Measurements from ENCODE around the gene EIF2B2. TPM values are rescaled to one million over a fixed set of nuclear protein-coding genes. Genes with fewer than 3 reads are reported as not detected.

Gene EIF2B2
- total and polyA plus RNA-seq, 10 of the 15 experiments (the other 5 are each of a cell fraction or from before 2014, with no cell fraction given): 17.4 to 168 (median 65.5) TPM

DNA sequence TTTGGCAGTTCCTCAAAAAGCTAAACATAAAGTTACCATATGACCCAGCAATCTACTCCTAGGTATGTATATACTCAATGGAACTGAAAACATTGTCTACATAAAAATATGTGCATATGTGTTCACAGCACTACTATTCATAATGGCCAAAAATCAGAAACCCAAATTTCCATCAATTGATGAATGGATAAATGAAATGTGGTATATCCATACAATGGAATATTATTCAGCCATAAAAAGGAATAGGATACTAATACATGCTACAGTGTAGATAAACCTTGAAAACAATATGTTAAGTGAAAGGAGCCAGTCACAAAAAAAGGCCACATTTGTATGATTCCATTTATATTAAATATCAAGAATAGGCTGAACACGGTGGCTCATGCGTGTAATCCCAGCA lies 57.7 kb downstream of the EIF2B2 start:
- POLR2A ChIA-PET: no interaction called here
- no peaks in the 10 kb centered on the region; a peak in 1 of 4 replicates for H3K36me3 ChIP-seq (ENCODE audit: control insufficient read depth in 2 of 2, insufficient read depth in 2 of 2, low read length in 1 of 2)
- no peak for DNase-seq (ENCODE audit: low read depth, low spot score)
- in situ Hi-C loops (cut with MboI): no loop called here
- FAIRE-seq: no peak
- no peak overlapping the region for H3K4me3 ChIP-seq
- no TSS peak for BruUV-seq (replicated peaks)
- intact Hi-C loops (cut with micrococcal nuclease; ENCODE audit: unreplicated experiment): no loop called here
- H3K79me2 ChIP-seq (ENCODE audit: control insufficient read depth, insufficient read depth, low read length): peaks cover 14% of the 10 kb centered on the region
- H3K9me3 ChIP-seq (replicated peaks; ENCODE audit: control insufficient read depth, insufficient read depth, low read length): no peaks in the 10 kb centered on the region; the same call in 2 of the 3 replicates
- H2AFZ ChIP-seq (ENCODE audit: control insufficient read depth, low read depth, low read length): no peak overlapping the region
- 48% methylated on average over 2 of the region's 2 CpGs for WGBS (ENCODE audit: insufficient coverage, insufficient replicate concordance, low lambda C conversion rate, missing lambda C conversion rate)
- CTCF ChIA-PET: no interaction called here
- no peak overlapping the region for H3K9ac ChIP-seq (ENCODE audit: control insufficient read depth, insufficient read depth, low read length)
- no peak for ATAC-seq
- H3K4me1 ChIP-seq (ENCODE audit: control insufficient read depth, insufficient read depth, low read length): no peaks in the 10 kb centered on the region; the same call in 1 of the 2 replicates
- no peak overlapping the region for H3K4me2 ChIP-seq (ENCODE audit: control insufficient read depth, insufficient read depth)
- SMC1A ChIA-PET (ENCODE audit: uncharacterized antibody, unreplicated experiment): no interaction called here
- H4K20me1 ChIP-seq (ENCODE audit: control insufficient read depth, insufficient read depth): no peaks in the 10 kb centered on the region
- H3K27me3 ChIP-seq (replicated peaks in 1 of 2; ENCODE audit: control insufficient read depth in 2 of 2, insufficient read depth in 2 of 2, low read length in 1 of 2): no peaks in the 10 kb centered on the region
- no peak overlapping the region for H3K27ac ChIP-seq (ENCODE audit: control insufficient read depth, insufficient read depth)
- RAD21 ChIA-PET (ENCODE audit: unreplicated experiment): no interaction called here
- TF ChIP-seq SPI1 (IDR thresholded peaks at IDR 0.05; ENCODE audit: borderline replicate concordance, insufficient read depth, low read depth, low read length): no peak
- TF ChIP-seq MXI1 (IDR thresholded peaks at IDR 0.05; ENCODE audit: low read depth, low read length): no peak
- TF ChIP-seq, protein P1, sequence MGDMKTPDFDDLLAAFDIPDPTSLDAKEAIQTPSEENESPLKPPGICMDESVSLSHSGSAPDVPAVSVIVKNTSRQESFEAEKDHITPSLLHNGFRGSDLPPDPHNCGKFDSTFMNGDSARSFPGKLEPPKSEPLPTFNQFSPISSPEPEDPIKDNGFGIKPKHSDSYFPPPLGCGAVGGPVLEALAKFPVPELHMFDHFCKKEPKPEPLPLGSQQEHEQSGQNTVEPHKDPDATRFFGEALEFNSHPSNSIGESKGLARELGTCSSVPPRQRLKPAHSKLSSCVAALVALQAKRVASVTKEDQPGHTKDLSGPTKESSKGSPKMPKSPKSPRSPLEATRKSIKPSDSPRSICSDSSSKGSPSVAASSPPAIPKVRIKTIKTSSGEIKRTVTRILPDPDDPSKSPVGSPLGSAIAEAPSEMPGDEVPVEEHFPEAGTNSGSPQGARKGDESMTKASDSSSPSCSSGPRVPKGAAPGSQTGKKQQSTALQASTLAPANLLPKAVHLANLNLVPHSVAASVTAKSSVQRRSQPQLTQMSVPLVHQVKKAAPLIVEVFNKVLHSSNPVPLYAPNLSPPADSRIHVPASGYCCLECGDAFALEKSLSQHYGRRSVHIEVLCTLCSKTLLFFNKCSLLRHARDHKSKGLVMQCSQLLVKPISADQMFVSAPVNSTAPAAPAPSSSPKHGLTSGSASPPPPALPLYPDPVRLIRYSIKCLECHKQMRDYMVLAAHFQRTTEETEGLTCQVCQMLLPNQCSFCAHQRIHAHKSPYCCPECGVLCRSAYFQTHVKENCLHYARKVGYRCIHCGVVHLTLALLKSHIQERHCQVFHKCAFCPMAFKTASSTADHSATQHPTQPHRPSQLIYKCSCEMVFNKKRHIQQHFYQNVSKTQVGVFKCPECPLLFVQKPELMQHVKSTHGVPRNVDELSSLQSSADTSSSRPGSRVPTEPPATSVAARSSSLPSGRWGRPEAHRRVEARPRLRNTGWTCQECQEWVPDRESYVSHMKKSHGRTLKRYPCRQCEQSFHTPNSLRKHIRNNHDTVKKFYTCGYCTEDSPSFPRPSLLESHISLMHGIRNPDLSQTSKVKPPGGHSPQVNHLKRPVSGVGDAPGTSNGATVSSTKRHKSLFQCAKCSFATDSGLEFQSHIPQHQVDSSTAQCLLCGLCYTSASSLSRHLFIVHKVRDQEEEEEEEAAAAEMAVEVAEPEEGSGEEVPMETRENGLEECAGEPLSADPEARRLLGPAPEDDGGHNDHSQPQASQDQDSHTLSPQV (IDR thresholded peaks at IDR 0.05): no peak
- no peak for TF ChIP-seq RB1 (IDR thresholded peaks at IDR 0.05; ENCODE audit: borderline replicate concordance)
- TF ChIP-seq HDGF (IDR thresholded peaks at IDR 0.05): no peak
- TF ChIP-seq, protein P2, sequence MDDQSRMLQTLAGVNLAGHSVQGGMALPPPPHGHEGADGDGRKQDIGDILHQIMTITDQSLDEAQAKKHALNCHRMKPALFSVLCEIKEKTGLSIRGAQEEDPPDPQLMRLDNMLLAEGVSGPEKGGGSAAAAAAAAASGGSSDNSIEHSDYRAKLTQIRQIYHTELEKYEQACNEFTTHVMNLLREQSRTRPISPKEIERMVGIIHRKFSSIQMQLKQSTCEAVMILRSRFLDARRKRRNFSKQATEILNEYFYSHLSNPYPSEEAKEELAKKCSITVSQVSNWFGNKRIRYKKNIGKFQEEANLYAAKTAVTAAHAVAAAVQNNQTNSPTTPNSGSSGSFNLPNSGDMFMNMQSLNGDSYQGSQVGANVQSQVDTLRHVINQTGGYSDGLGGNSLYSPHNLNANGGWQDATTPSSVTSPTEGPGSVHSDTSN (IDR thresholded peaks at IDR 0.05; ENCODE audit: insufficient replicate concordance, low read depth, low read length): no peak
- TF ChIP-seq BRCA1 (IDR thresholded peaks at IDR 0.05; ENCODE audit: low read depth, low read length): no peak
- TF ChIP-seq TARDBP (IDR thresholded peaks at IDR 0.05; ENCODE audit: borderline replicate concordance): no peak
- TF ChIP-seq PAX5 (IDR thresholded peaks at IDR 0.05; ENCODE audit: borderline replicate concordance, low read depth, low read length): no peak
- TF ChIP-seq KDM1A (IDR thresholded peaks at IDR 0.05; ENCODE audit: borderline replicate concordance): no peak
- TF ChIP-seq, protein P3, sequence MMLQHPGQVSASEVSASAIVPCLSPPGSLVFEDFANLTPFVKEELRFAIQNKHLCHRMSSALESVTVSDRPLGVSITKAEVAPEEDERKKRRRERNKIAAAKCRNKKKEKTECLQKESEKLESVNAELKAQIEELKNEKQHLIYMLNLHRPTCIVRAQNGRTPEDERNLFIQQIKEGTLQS (IDR thresholded peaks at IDR 0.05; ENCODE audit: borderline replicate concordance, extremely low read depth, low read depth, low read length): no peak
- no peak for TF ChIP-seq NR2C2 (IDR thresholded peaks at IDR 0.05; ENCODE audit: borderline replicate concordance, control insufficient read depth, insufficient read length, low read depth)
- no peak for TF ChIP-seq RCOR1 (conservative IDR thresholded peaks at IDR 0.05; ENCODE audit: low read depth, low read length)
- TF ChIP-seq, protein P4, sequence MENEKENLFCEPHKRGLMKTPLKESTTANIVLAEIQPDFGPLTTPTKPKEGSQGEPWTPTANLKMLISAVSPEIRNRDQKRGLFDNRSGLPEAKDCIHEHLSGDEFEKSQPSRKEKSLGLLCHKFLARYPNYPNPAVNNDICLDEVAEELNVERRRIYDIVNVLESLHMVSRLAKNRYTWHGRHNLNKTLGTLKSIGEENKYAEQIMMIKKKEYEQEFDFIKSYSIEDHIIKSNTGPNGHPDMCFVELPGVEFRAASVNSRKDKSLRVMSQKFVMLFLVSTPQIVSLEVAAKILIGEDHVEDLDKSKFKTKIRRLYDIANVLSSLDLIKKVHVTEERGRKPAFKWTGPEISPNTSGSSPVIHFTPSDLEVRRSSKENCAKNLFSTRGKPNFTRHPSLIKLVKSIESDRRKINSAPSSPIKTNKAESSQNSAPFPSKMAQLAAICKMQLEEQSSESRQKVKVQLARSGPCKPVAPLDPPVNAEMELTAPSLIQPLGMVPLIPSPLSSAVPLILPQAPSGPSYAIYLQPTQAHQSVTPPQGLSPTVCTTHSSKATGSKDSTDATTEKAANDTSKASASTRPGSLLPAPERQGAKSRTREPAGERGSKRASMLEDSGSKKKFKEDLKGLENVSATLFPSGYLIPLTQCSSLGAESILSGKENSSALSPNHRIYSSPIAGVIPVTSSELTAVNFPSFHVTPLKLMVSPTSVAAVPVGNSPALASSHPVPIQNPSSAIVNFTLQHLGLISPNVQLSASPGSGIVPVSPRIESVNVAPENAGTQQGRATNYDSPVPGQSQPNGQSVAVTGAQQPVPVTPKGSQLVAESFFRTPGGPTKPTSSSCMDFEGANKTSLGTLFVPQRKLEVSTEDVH (IDR thresholded peaks at IDR 0.05; ENCODE audit: low read depth, partially characterized antibody): no peak

Data from GM12878 (cell line).